GM18507 (cell line): ENCODE measurements around the gene HECTD1.
"Not testable (repeated sequence)": the region's sequence is repeated elsewhere in the genome, so short reads cannot be mapped to it uniquely, and the experiment has no call there.

Source experiments
- DNase-seq: peaks from one replicate; pipeline ENCODE4 v3.0.0; 2011; ENCODE audit warnings: low read depth; ENCODE audit not compliant: insufficient read length; ENCODE audit errors: extremely low spot score
- FAIRE-seq: peaks from 2 replicates; lab custom pipeline; 2011; peaks lifted over from hg19 to GRCh38; lab: Jason Lieb, UNC

Gene HECTD1

DNA sequence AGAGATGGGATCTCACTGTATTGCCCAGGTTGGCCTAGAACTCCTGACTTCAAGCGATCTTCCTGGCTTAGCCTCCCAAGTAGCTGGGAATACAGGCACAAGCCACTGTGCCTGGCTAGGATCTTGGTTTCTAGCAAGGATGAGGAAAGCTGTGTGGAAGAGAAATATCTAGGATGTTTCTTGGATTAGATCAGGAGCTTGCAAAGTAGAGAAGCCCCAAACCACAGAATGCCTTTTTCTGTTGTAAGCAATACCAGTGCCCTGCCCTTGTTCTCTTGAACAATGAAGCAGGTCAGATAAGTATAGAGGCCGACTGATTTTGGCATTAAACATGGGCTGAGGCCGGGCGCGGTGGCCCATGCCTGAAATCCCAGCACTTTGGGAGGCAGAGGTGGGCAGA is 137.2 kb downstream of the HECTD1 start:
- FAIRE-seq (no peak), DNase-seq (no peak)

DNA sequence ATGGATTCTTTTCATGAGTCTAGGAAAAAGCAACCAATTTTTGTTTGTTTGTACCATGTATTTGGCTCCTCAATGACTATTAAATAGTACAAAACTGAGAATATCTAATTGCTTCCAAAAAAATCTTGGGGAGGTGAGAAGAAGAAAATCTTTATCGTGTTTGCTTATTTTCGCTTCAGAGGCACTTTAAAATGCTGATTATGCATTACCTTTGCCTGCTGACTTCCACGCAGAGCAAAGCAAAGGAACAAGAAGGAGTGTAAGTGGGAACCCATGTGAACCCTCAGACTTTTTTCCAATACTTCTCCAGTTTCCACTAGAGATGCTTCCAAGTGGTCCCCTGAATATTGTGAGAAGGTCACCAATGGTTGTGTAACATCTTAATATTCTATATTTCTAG is 138.2 kb downstream of the HECTD1 start:
- DNase-seq (no peak), FAIRE-seq (no peak)

DNA sequence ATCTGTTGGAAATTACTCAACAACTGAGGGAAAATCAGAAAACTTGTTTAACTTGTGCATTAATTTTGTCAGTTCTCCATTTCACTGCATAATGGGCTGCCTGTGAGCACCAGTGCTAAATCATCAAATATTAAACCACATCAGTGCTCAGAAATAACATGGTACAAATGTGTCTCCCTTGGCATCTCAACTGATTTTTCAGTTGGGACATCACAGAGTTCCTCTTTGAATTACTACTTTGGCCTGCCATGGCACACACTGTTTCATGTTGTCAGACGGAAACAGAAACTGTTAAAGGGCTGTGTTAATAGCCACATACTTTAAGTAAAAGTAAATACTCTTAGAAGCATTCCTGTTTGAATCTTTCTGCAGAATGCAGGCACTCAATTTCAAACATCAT is 139.4 kb downstream of the HECTD1 start:
- no peak for FAIRE-seq
- DNase-seq = no peak

DNA sequence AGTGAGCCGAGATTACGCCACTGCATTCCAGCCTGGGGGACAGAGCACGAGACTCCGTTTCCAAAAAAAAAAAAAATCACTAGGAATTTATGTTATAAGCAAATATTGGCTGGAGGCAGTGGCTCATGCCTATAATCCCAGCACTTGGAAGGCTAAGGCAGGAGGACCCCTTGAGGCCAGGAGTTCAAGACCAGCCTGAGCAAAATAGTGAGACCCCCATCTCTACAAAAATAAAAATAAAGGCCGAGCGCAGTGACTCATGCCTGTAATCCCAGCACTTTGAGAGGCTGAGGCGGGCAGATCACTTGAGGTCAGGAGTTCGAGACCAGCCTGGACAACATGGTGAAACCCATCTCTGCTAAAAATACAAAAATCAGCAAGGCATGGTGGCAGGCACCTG is 144.7 kb downstream of the HECTD1 start:
- FAIRE-seq, DNase-seq: not testable (repeated sequence)

DNA sequence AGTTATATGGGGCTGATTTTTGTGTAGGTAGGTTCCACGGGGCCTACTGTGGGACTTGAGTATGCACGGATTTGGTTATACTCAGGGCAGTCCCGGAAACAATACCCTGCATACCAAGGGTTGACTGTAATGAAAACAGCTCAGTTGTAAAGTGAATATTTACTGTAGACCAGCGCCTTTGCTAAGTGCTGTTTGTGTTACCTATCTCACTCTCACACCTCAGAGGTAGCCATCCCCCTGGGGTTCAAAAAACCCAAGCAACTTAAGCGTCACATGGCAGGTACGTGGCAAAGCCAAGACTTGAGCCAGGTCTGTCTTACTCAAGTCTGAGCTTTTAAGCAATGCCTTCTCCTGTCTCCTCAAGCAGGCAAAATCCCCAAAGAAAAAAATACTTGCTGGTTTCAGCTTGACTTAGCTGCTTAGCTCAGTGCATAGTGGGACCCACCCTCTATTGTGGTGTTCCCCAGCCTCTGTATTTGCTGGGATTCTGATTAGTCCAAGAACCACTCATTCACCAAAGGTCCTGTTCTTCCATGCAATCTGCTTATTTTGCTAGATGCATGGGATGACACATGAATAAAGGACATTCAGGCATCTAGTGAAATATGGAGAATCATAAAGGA is 147.2 kb downstream of the HECTD1 start:
- DNase-seq = no peak
- FAIRE-seq = no peak

DNA sequence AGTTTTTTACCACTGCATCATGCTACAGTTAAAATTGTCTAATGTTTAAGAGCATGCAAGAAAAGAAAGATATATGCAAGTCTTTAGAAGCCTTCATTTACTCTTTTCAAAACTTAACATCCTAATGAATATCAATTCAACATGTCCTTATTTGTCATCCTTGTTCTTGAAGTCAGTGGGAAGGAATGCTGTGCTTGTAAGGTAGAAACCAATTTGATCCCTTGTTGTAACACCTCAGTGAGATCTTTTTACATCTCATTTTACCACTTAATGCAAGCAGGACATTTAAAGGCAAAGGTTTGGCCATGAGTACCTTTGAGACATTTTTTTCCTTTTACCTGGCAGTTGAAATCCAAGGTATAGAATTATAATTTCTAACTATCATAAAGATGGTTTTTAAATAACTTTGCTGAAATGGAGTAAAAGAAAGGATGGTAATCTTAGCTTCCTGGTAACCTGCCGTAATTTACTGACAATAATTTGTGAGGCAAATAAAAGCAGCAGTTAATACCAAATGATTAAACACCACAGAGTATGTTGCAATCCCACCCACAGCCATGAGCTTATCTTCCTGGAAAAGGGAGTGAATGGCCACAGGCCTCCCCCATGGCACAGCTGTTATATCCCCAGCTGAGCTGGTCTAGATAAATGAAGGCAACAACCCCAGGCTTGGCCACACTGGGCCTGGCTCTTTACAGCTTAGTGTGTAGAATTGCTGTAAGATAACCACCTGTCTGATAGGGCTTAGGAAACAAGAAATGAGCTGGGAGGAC is 148.3 kb downstream of the HECTD1 start:
- DNase-seq (no peak), FAIRE-seq (no peak)

DNA sequence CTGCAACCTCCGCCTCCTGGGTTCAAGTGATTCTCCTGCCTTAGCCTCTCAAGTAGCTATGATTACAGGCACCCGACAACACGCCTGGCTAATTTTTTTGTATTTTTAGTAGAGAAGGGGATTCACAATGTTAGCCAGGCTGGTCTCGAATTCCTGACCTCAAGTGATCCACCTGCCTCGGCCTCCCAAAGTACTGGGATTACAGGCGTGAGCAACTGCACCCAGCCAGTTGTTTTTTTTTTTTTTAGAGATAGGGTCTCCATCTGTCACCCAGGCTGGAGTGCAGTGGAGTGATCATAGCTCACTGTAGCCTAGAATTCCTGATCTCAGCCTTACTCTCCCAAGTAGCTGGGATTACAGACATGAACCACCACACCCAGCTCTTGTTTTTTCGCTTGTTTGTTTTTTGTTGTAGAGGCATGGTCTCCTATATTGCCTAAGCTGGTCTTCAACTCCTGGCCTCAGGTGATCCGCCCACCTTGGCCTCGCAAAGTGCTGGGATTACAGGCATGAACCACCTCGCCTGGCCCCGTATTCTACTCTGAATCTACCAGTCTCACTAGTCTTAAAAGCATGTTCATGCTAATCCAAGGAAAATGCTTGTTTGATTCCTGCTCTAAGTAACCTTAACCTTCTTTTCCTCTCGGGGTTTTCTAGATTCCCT is 149.8 kb downstream of the HECTD1 start:
- DNase-seq (no peak), FAIRE-seq (no peak)

DNA sequence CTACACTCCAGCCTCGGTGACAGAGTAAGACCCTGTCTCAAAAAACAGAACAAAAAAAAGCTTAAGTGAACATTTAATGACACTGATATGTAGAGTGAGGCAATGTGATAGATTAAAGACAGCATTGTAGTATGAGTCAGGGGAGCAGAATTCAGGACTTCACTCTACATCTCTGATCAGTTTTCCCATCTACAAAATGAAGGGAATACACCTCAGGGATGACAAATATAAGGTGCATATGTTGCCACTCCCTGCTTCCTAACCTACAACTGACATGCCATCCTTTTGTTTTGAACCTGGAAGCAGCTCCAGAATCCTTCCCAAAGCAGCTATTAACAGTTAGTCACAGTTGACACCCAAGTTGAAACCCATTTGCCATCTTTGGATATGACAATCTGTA is 150.6 kb downstream of the HECTD1 start:
- no peak for DNase-seq
- no peak for FAIRE-seq

DNA sequence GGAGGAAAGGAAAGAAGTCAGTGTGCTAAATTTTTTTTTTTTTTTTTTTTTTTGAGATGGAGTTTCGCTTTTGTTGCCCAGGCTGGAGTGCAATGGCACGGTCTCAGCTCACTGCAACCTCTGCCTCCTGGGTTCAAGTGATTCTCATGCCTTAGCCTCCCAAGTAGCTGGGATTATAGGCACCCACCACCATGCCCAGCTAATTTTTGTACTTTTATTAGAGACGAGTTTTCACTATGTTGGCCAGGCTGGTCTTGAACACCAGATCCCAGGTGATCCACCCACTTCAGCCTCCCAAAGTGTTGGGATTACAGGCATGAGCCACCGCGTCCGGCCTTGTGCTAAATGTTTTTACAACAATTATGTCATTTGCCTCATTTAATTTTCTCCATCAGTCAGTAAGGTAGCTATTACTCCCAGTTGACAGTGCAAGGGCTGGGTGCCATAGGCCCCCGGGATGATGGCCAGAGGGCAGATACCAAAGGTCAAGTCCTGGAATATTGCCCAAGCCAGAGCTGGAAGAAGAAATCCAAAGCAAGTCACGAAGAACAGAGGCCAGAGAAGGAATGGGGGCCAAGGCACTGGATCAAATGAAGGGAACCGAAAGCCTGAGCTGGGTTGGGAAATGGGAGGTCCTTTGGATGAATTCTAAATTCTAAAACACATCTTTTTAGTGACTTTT is 154.5 kb downstream of the HECTD1 start:
- DNase-seq, FAIRE-seq: not testable (repeated sequence)

DNA sequence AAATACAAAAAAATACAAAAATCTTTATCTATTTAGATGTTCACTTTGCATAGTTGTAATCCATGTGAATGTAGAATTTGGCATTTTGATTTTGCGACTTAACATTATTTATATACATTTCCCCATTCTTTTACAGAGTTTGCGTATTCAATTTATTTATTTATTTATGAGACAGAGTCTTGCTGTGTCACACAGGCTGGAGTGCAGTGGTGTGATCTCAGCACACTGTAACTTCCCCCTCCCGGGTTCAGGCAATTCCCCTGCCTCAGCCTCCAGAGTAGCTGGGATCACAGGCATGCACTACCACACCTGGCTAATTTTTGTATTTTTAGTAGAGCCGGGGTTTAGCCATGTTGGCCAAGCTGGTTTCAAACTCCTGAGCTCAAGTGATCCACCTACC is 156.1 kb downstream of the HECTD1 start:
- FAIRE-seq = no peak
- DNase-seq = no peak

DNA sequence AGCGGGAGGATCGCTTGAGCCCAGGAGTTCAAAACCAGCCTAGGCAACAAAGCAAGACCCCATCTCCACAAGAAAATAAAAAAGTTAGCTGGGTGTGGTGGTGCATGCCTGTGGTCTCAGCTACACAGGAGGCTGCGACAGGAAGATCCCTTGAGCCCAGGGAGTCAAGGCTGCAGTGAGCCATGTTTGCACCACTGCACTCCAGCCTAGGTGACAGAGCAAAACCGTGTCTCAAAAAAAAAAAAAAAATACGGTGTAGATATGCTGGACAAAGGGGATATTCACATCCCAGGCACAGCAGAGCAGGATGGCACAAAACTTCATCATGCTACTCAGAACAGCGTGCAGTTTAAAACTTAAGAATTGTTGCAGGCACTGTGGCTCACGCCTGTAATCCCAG is 156.6 kb downstream of the HECTD1 start:
- FAIRE-seq (no peak), DNase-seq (no peak)
